GM18909 (cell line): Measurements from ENCODE around the gene DMAC2.
A peak's percentile ranks its signal among the peaks of the same experiment; 100 is the strongest.
"Not testable (repeated sequence)": the region's sequence is repeated elsewhere in the genome, so short reads cannot be mapped to it uniquely, and the experiment has no call there.

Experiments used
- ATAC-seq: cut with Tn5 transposase; IDR thresholded peaks from one replicate; pipeline ENCODE4 v1.9.1; 2021; ENCODE audit warnings: mild to moderate bottlenecking; ENCODE audit not compliant: unreplicated experiment, poor library complexity

The DMAC2 gene

DNA sequence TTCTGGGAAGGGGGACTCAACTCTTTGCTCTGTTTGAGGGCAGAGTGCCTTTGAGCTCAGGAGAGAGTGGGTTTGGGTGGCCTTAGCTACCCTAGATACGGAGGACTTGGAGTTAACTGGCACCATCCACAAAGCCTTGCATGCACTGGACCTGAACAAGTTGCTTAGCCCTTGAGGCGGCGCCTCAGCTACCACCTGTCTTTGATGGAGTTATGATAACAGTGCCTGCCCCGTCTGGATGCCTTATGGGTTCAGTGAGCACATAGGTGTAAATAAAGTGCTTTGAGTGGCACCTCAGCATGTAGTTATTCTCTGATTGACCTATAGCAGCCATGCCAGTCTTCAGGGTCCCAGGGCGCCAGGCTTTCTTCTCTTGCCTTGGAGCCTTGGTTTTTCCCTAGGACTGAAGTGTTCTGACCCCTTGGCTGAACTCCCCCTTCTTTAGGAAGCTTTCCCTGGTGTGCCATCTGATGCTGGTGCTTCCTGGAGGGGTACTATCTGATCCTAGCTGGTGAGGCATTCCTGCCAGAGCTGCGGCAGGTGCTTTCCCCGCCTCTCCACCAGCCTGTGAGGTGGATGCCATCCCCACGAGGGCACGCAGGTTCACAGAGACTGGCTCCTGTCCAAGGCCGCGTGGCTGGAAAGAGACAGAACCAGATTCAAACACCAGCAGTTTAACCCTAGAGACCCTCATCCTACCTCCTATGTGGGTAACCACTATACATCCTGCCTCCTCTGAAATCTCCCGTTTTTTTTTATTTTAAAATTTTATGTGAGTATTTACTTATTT, 36.3 kb downstream of the DMAC2 start:
- no peak for ATAC-seq

DNA sequence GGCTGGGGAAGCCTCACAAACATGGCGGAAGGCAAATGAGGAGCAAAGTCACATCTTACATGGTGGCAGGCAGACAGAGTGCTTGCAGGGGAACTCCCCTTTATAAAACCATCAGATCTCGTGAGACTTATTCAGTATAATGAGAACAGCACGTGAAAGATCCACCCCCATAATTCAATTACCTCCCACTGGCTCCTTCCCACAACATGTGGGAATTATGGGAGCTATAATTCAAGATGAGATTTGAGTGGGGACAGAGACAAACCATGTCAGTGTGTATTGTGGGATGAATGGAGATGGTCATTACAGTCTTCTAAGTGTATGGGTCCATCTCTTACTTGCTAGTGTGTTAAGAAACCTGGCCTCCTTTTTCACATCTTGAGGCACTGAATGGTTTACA, 37.7 kb downstream of the DMAC2 start:
- no peak for ATAC-seq

- ATAC-seq = no peak
Observed at GRCh38 chr19:41401483-41401882, 38.2 kb downstream of the DMAC2 start.

DNA sequence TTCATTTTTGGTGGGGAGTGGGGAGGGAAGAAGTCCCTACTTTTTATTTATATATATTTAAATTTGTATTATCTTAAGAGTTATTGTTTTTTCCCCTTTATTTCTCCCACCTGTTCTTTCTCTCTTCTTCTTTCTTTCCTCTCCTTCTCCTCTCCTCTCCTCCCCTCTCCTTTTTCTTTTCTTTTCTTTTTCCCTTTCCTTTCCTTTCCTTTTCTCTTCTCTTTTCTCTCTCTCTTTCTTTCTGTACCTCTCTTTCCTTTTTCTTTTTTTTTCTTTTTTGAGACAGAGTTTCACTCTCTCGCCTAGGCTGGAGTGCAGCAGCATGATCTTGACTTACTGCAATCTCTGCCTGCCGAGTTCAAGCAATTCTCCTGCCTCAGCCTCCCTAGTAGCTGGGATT, 40.2 kb downstream of the DMAC2 start:
- ATAC-seq = no peak

DNA sequence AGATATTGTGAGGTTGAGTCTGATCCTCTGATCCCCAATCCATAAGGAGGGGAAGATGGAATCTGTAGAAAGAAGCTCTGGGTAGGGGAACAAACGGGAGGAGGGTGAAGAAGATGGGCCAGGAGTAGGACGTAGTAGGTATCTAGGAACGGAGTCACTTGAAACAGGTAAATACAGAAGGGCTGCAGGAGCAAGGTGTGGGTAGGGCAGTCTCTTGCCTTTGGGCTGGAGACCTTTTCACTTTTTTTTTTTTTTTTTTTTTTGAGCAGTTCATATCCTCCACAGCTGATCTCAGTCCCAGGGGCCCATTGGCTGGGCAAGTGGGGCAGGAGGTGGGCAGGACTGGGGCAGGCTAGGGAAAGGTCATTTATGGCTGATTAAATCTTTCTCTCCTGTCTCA, 40.6 kb downstream of the DMAC2 start:
- ATAC-seq = no peak

DNA sequence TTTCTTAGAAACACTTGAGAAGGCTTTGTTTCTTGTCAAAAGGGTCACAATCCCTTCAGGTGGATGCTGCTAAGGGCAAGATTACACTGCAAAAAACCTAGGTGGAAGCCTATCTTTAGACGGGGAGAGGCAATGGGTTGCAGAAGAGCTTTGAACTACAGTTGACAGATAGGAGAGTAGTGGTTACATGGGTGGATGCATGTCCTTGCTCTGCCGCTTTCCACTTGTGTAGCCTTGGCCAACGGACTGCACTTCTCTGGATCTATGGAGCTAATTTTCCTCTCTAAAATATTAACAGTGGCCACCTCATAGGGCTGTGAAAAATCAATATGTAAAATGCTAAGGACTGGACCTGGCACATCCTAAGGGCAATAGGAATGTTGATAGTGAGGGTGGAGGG, 41.1 kb downstream of the DMAC2 start:
- ATAC-seq = no peak

GRCh38 chr19:41398050-41398418, 41.7 kb downstream of the DMAC2 start:
- ATAC-seq = no peak

- peak; percentile 88 for ATAC-seq
Observed at GRCh38 chr19:41397086-41398049, 42.3 kb downstream of the DMAC2 start, which contains the start of the genes BCKDHA and EXOSC5. Gene BCKDHA (plus strand): TSS chr19:41397818. CDS start chr19:41397828, 10 bp downstream. Gene EXOSC5 (minus strand): TSS chr19:41397359. CDS start chr19:41397328, 31 bp downstream.

DNA sequence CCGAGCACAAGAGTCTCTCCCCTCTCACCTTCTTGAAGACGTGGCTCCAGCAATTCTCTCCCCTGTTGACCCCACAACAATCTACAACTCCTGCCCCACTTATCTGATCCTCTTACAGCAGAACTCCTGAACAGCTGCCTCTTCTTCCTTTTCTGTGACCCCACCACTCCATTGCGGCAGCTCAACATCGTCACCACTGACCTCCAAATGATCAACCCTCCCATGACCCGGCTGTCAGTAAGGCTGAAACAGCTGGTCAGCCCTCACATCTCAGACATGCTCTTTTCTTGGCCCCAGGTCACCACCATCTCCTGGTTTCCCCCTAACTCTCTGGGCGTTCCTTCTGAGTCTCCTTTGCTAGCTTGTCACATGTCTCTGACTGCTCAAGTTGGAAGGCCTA, 44.4 kb downstream of the DMAC2 start:
- no peak for ATAC-seq

GRCh38 chr19:41392775-41393174, 46.9 kb downstream of the DMAC2 start:
- no peak for ATAC-seq

DNA sequence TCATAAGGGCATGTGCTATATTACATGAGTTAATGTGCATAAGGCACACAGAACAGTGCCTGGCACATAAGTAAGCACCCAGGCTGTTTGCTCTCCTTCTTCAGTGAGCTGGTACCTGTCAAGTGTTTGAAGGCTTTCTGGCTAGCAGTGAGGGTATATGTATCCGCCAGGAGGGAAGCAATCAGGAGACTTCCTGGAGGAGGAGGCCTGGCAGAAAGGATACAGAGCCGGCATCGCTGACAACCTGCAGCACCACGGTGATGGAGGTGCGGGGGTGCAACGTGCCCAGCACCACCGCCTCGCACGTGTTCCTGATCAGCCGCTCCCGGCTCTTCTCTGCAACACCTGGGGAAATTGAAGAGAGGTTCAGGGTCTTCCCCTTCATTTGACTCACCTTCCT, 48.1 kb downstream of the DMAC2 start:
- ATAC-seq = no peak

DNA sequence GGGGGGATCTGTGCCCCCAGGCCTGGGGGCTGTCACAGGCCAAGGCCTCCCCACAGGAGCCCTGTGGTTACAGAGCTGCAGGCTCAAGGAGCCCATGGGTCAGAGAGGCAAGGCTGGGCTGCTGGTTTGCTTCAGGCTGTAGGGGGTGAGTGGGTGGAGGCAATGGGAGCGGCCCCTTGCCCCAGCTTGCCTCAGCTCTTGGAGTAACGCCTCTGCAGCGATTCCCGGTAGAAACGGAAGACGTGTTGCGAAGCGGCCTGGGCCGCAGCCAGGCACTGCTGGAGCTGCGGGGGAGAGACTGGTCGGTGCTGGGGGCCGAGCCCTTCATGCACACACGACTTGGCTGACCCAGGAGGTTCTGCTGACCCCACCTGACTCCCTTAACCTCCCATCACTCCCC, 53.3 kb downstream of the DMAC2 start:
- ATAC-seq = no peak

DNA sequence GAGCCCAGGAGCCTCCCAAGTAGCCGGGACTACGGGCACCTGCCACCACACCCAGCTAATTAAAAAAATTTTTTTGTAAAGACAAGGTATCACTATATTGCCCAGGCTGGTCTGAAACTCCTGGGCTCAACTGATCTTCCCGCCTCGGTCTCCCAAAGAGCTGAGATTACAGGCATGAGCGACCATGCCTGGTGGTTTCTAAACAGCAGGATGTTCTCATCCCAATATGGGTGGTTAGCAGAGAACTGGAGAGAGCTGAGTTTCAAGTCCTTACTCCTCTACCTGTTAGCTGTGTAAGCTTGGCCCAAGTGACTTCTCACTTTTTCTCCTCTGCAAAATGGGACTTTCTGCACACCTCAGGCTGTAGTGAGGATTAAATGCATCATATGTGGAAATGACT, 55.4 kb downstream of the DMAC2 start:
- no peak for ATAC-seq

GRCh38 chr19:41381536-41381935, 58.2 kb downstream of the DMAC2 start:
- not testable (repeated sequence) for ATAC-seq
